Vagina (tissue), 2 donors: ENCODE measurements around the gene TMEM243.

Experiments used
- CTCF ChIP-seq, 3 experiments: fragments of 450-650 bp in 2 of 3; fragments of 200-600 bp in 1 of 3; sonication (generic) in 1 of 3; IDR thresholded peaks; one replicate each; pipeline ENCODE4 v1.5.1; 2017 to 2019; ENCODE audit warnings: antibody characterized with exemption in 3 of 3, mild to moderate bottlenecking in 2 of 3, moderate library complexity in 2 of 3
- POLR2A ChIP-seq, 2 donors: fragments of 450-650 bp; IDR thresholded peaks; one replicate each; pipeline ENCODE4 v1.6.1; 2017; ENCODE audit warnings: antibody characterized with exemption in 2 of 2, mild to moderate bottlenecking in 2 of 2, moderate library complexity in 2 of 2
- POLR2AphosphoS5 ChIP-seq, 2 donors: sonication (generic); formaldehyde crosslinking; IDR thresholded peaks; one replicate each; pipeline ENCODE4 v1.9.0; 2017; ENCODE audit warnings: antibody characterized with exemption in 2 of 2, mild to moderate bottlenecking in 2 of 2, low read depth in 1 of 2; ENCODE audit not compliant: insufficient read depth in 1 of 2

GRCh38 chr7:87213252-87213651 lies 6.3 kb downstream of the TMEM243 start:
- TF ChIP-seq POLR2A (IDR thresholded peaks at IDR 0.05): no peak
- TF ChIP-seq CTCF (IDR thresholded peaks at IDR 0.05): no peak
- no peak for TF ChIP-seq POLR2AphosphoS5 (IDR thresholded peaks at IDR 0.05; ENCODE audit: insufficient read depth in 1 of 2, low read depth in 1 of 2)
